KMS-11 (cell line): Measurements from ENCODE around the gene ZNF414.
"Not testable (repeated sequence)": the region's sequence is repeated elsewhere in the genome, so short reads cannot be mapped to it uniquely, and the experiment has no call there.

ENCODE experiments used
- H2AFZ ChIP-seq: fragments of 200-600 bp; sonication (generic); 2 replicates; pipeline ENCODE4 v1.6.1; 2016; ENCODE audit warnings: antibody characterized with exemption, mixed run types, low read depth
- H3K27ac ChIP-seq: fragments of 200-600 bp; sonication (generic); 2 replicates; pipeline ENCODE4 v1.6.1; 2016; ENCODE audit warnings: mild to moderate bottlenecking, mixed run types
- H3K27me3 ChIP-seq: fragments of 200-600 bp; sonication (generic); 2 replicates; pipeline ENCODE4 v1.6.1; 2017; ENCODE audit warnings: mild to moderate bottlenecking, low read depth, mixed run types, moderate library complexity; ENCODE audit not compliant: insufficient read depth
- H3K36me3 ChIP-seq: fragments of 200-600 bp; sonication (generic); 2 replicates; pipeline ENCODE4 v1.6.1; 2017; ENCODE audit warnings: mild to moderate bottlenecking, mixed run types; ENCODE audit not compliant: insufficient read depth
- H3K4me1 ChIP-seq: fragments of 200-600 bp; sonication (generic); 2 replicates; pipeline ENCODE4 v1.6.1; 2016; ENCODE audit warnings: mild to moderate bottlenecking, low read depth, mixed run types; ENCODE audit not compliant: poor library complexity, severe bottlenecking
- H3K4me2 ChIP-seq: fragments of 200-600 bp; sonication (generic); 2 replicates; pipeline ENCODE4 v1.7.0; 2016; ENCODE audit warnings: mild to moderate bottlenecking, mixed run types
- H3K4me3 ChIP-seq: fragments of 200-600 bp; sonication (generic); IDR thresholded peaks from 2 replicates; pipeline ENCODE4 v1.6.1; 2017; ENCODE audit warnings: low read depth, low read length, mixed read lengths; ENCODE audit not compliant: insufficient read depth
- H3K79me2 ChIP-seq: fragments of 200-600 bp; sonication (generic); 2 replicates; pipeline ENCODE4 v1.6.1; 2016; ENCODE audit warnings: low read depth, mixed run types; ENCODE audit not compliant: insufficient read depth
- H3K9ac ChIP-seq: fragments of 200-600 bp; sonication (generic); 2 replicates; pipeline ENCODE4 v1.6.1; 2016; ENCODE audit warnings: mild to moderate bottlenecking, mixed run types
- H4K20me1 ChIP-seq: fragments of 200-600 bp; sonication (generic); 2 replicates; pipeline ENCODE4 v1.6.1; 2016; ENCODE audit warnings: mild to moderate bottlenecking, mixed run types; ENCODE audit not compliant: insufficient read depth
- CTCF ChIP-seq: fragments of 200-600 bp; sonication (generic); conservative IDR thresholded peaks from 2 replicates; pipeline ENCODE4 v1.6.1; 2017; ENCODE audit warnings: low read depth, mild to moderate bottlenecking, antibody characterized with exemption, low read length, moderate library complexity, mixed read lengths

The ZNF414 gene

GRCh38 chr19:8517551-8518442 lies 3.8 kb upstream of the ZNF414 start:
- no peak overlapping the region for H3K4me2 ChIP-seq
- H4K20me1 ChIP-seq = no peaks in the 10 kb centered on the region
- H3K27me3 ChIP-seq = peaks cover 17% of the 10 kb centered on the region
- no peak overlapping the region for H3K4me3 ChIP-seq
- no peak overlapping the region for H3K27ac ChIP-seq
- no peak overlapping the region for H2AFZ ChIP-seq
- no peak overlapping the region for H3K9ac ChIP-seq
- no peaks in the 10 kb centered on the region for H3K4me1 ChIP-seq
- no peaks in the 10 kb centered on the region for H3K36me3 ChIP-seq
- no peaks in the 10 kb centered on the region for H3K79me2 ChIP-seq
- no peak for TF ChIP-seq CTCF

GRCh38 chr19:8515317-8515716 lies 1.4 kb upstream of the ZNF414 start:
- Histone ChIP-seq H3K9ac (no peak overlapping the region), H3K4me2 (no peak overlapping the region), H3K27ac (no peak overlapping the region), H3K36me3 (no peaks in the 10 kb centered on the region), H2AFZ (no peak overlapping the region), H4K20me1 (no peaks in the 10 kb centered on the region), H3K79me2 (no peaks in the 10 kb centered on the region), H3K4me3 (no peak overlapping the region), H3K4me1 (no peaks in the 10 kb centered on the region), H3K27me3 (peaks cover 7% of the 10 kb centered on the region; the same call in 1 of the 2 replicates)
- no peak for TF ChIP-seq CTCF

- H3K36me3 ChIP-seq, H3K4me3 ChIP-seq, H3K27me3 ChIP-seq, H3K79me2 ChIP-seq, H3K4me1 ChIP-seq, H4K20me1 ChIP-seq, H3K27ac ChIP-seq: not testable (repeated sequence)
- H3K9ac ChIP-seq = peak overlapping the region; percentile 84; the same call in 1 of the 2 replicates
- H2AFZ ChIP-seq = peak overlapping the region; percentile 77
- H3K4me2 ChIP-seq = peak overlapping the region; percentile 18; the same call in 1 of the 2 replicates
Observed at GRCh38 chr19:8514505-8515009, 590 bp upstream of the ZNF414 start.

- H3K4me1 ChIP-seq = no peaks in the 10 kb centered on the region
- peak overlapping the region; percentile 87 for H3K27ac ChIP-seq
- no peak for TF ChIP-seq CTCF
- no peaks in the 10 kb centered on the region for H3K79me2 ChIP-seq
- no peak overlapping the region for H3K4me3 ChIP-seq
- H3K36me3 ChIP-seq = no peaks in the 10 kb centered on the region
- H4K20me1 ChIP-seq = no peaks in the 10 kb centered on the region
- peaks cover 4% of the 10 kb centered on the region; the same call in 1 of the 2 replicates for H3K27me3 ChIP-seq
- peak overlapping the region; percentile 82 for H3K4me2 ChIP-seq
- H2AFZ ChIP-seq = peak overlapping the region; percentile 77
- peak overlapping the region; percentile 84 for H3K9ac ChIP-seq
Observed at GRCh38 chr19:8513036-8513686, 806 bp downstream of the ZNF414 start.
